Peyer's patch (tissue), 4 donors: ENCODE results near the gene HINT2. TPM values are rescaled to one million over a fixed set of nuclear protein-coding genes. Genes with fewer than 3 reads are reported as not detected.

Experiments
- DNase-seq, 3 donors: peaks; one replicate each; pipeline ENCODE4 v3.0.0-alpha.2; 2017 to 2019
- H3K27ac ChIP-seq, 4 donors: fragments of 200-600 bp; sonication (generic); one replicate each; pipeline ENCODE4 v1.5.1; 2016 to 2019
- H3K27me3 ChIP-seq, 2 donors: fragments of 200-600 bp; sonication (generic); one replicate each; pipeline ENCODE4 v1.5.1; 2019
- H3K36me3 ChIP-seq, 3 donors: fragments of 200-600 bp; sonication (generic); one replicate each; pipeline ENCODE4 v1.5.1; 2016 to 2019
- H3K4me1 ChIP-seq, 4 donors: fragments of 200-600 bp; sonication (generic); one replicate each; pipeline ENCODE4 v1.5.1; 2016 to 2019
- H3K4me3 ChIP-seq, 4 donors: fragments of 200-600 bp; sonication (generic); 1 replicate in 3 of 4; 2 replicates in 1 of 4; pipeline ENCODE4 v1.5.1; 2016 to 2019; ENCODE audit warnings: mild to moderate bottlenecking in 1 of 4
- H3K9me3 ChIP-seq, 4 donors: fragments of 200-600 bp; sonication (generic); one replicate each; pipeline ENCODE4 v1.5.1; 2016 to 2019; ENCODE audit warnings: mild to moderate bottlenecking in 1 of 4
- POLR2A ChIP-seq, 2 donors: fragments of 450-650 bp; IDR thresholded peaks; one replicate each; pipeline ENCODE4 v1.5.1; 2017; ENCODE audit warnings: antibody characterized with exemption in 2 of 2, mild to moderate bottlenecking in 2 of 2, moderate library complexity in 2 of 2
- total RNA-seq, 4 donors: library from RNA; depleted of rRNA; stranded (reverse); fragments of >200 nt; gene quantifications; one replicate each; pipeline ENCODE4 v1.1.0, GENCODE V29; 2016
- TF ChIP-seq, protein P1 (sequence below), 6 experiments: fragments of 450-650 bp in 4 of 6; fragments of 200-600 bp in 2 of 6; sonication (generic) in 1 of 6; IDR thresholded peaks; one replicate each; pipeline ENCODE4 v1.5.1; 2017 to 2019; ENCODE audit warnings: antibody characterized with exemption in 6 of 6, mild to moderate bottlenecking in 3 of 6, moderate library complexity in 1 of 6

HINT2 gene
- total RNA-seq, 4 donors from 2014 or later: 19.8 to 40.3 (median 28.7) TPM

GRCh38 chr9:35778496-35778895 lies 36.3 kb downstream of the HINT2 start:
- Histone ChIP-seq H3K36me3 (no peaks in the 10 kb centered on the region), H3K27ac (no peak overlapping the region), H3K9me3 (no peaks in the 10 kb centered on the region), H3K27me3 (no peaks in the 10 kb centered on the region), H3K4me1 (no peaks in the 10 kb centered on the region), H3K4me3 (no peak overlapping the region)
- DNase-seq: no peak
- TF ChIP-seq, protein P1, sequence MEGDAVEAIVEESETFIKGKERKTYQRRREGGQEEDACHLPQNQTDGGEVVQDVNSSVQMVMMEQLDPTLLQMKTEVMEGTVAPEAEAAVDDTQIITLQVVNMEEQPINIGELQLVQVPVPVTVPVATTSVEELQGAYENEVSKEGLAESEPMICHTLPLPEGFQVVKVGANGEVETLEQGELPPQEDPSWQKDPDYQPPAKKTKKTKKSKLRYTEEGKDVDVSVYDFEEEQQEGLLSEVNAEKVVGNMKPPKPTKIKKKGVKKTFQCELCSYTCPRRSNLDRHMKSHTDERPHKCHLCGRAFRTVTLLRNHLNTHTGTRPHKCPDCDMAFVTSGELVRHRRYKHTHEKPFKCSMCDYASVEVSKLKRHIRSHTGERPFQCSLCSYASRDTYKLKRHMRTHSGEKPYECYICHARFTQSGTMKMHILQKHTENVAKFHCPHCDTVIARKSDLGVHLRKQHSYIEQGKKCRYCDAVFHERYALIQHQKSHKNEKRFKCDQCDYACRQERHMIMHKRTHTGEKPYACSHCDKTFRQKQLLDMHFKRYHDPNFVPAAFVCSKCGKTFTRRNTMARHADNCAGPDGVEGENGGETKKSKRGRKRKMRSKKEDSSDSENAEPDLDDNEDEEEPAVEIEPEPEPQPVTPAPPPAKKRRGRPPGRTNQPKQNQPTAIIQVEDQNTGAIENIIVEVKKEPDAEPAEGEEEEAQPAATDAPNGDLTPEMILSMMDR (IDR thresholded peaks at IDR 0.05): no peak
- TF ChIP-seq POLR2A (IDR thresholded peaks at IDR 0.05): no peak

- TF ChIP-seq, protein P1 (IDR thresholded peaks at IDR 0.05): no peak
- TF ChIP-seq POLR2A (IDR thresholded peaks at IDR 0.05): no peak
- Histone ChIP-seq H3K27me3 (no peaks in the 10 kb centered on the region), H3K4me3 (no peak overlapping the region), H3K4me1 (peaks cover 0 to 21% (median under 1%) of the 10 kb centered on the region in 4 donors), H3K9me3 (no peaks in the 10 kb centered on the region), H3K27ac (no peak overlapping the region), H3K36me3 (no peaks in the 10 kb centered on the region)
- DNase-seq: no peak
Measured at GRCh38 chr9:35776018-35776417, 38.8 kb downstream of the HINT2 start.

DNA sequence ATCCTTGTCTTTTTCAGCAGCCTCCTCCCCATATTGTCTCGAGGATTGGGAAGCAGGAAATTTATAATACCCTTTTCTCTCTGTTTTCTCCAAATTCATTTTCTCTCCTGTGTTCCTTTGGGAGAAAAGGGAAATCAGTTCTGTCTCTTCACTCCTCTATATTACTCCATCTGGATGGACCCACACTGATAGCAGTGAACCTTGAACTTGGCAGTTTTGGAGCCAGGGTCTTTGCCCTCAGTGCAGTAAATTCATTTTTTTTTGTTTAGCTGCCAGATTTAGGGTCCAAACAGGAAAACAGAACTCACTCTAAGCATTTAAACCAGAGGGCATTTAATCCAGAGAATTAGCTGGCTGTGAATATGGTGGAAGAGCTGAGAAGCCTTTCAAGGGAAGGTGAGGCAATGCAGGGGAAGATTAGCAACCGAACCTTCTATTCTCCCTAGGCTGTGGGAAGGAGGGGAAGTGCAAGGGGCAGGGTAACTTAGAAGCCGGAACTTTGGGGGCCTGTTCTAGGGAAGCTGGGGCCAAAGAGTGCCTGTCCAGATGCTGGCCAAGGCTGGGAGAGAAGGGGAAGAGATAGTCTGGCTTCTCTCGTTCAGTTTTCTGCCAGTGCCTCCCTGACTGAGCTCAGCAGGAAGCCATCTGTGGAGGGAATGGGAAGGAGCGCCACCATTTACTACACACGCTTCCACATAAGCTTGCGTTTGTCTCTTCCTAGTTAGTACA lies 39.8 kb downstream of the HINT2 start:
- H3K27ac ChIP-seq: peak overlapping the region in 1 of 4 donors; percentile 10
- peaks cover 0 to 31% (median 5%) of the 10 kb centered on the region in 4 donors for H3K4me1 ChIP-seq
- DNase-seq: no peak
- no peak for TF ChIP-seq POLR2A (IDR thresholded peaks at IDR 0.05)
- TF ChIP-seq, protein P1 (IDR thresholded peaks at IDR 0.05): no peak
- H3K4me3 ChIP-seq: no peak overlapping the region
- no peaks in the 10 kb centered on the region for H3K9me3 ChIP-seq
- no peaks in the 10 kb centered on the region for H3K27me3 ChIP-seq
- H3K36me3 ChIP-seq: no peaks in the 10 kb centered on the region

DNA sequence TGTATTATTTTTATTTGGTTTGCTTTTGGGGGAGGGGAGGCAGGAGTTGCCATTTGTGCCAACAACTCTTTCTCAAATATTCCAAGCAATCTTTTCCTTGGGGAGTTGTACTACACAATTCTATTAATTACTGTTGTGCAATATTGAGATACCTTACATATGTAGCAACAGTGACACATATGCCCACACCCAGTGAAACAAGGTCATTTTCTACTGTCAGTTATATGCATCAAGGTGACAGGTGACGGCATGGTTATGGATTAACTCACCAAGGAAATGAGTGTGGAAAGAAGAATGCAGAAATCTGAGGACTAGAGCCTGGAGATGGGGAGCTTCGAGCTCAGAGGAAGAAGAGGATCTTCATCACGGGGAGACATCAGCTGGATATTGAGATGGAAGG lies 42.9 kb downstream of the HINT2 start:
- no peaks in the 10 kb centered on the region for H3K9me3 ChIP-seq
- TF ChIP-seq, protein P1 (IDR thresholded peaks at IDR 0.05): no peak
- no peak for TF ChIP-seq POLR2A (IDR thresholded peaks at IDR 0.05)
- H3K4me3 ChIP-seq: no peak overlapping the region
- no peaks in the 10 kb centered on the region for H3K36me3 ChIP-seq
- DNase-seq: peak in 1 of 3 donors; percentile 71
- no peaks in the 10 kb centered on the region for H3K27me3 ChIP-seq
- peak overlapping the region in 3 of 4 donors; percentile 38 to 82 (median 70) for H3K27ac ChIP-seq
- H3K4me1 ChIP-seq: peaks cover 0 to 33% (median 5%) of the 10 kb centered on the region in 4 donors

- Histone ChIP-seq H3K27me3 (no peaks in the 10 kb centered on the region), H3K27ac (peak overlapping the region in 3 of 4 donors; percentile 38 to 82 (median 70)), H3K4me3 (no peak overlapping the region), H3K9me3 (no peaks in the 10 kb centered on the region), H3K4me1 (peaks cover 0 to 33% (median 5%) of the 10 kb centered on the region in 4 donors), H3K36me3 (no peaks in the 10 kb centered on the region)
- no peak for DNase-seq
- TF ChIP-seq, protein P1 (IDR thresholded peaks at IDR 0.05): no peak
- no peak for TF ChIP-seq POLR2A (IDR thresholded peaks at IDR 0.05)
Measured at GRCh38 chr9:35771534-35771933, 43.3 kb downstream of the HINT2 start.
